Suppressor macrophage treated with lipopolysaccharide for 4 hours (primary cell): ENCODE results near the gene RGMB.
A peak's percentile ranks its signal among the peaks of the same experiment; 100 is the strongest.

Experiments used
- DNase-seq: peaks from one replicate; pipeline ENCODE4 v3.0.0-alpha.2; 2020

The RGMB gene

DNA sequence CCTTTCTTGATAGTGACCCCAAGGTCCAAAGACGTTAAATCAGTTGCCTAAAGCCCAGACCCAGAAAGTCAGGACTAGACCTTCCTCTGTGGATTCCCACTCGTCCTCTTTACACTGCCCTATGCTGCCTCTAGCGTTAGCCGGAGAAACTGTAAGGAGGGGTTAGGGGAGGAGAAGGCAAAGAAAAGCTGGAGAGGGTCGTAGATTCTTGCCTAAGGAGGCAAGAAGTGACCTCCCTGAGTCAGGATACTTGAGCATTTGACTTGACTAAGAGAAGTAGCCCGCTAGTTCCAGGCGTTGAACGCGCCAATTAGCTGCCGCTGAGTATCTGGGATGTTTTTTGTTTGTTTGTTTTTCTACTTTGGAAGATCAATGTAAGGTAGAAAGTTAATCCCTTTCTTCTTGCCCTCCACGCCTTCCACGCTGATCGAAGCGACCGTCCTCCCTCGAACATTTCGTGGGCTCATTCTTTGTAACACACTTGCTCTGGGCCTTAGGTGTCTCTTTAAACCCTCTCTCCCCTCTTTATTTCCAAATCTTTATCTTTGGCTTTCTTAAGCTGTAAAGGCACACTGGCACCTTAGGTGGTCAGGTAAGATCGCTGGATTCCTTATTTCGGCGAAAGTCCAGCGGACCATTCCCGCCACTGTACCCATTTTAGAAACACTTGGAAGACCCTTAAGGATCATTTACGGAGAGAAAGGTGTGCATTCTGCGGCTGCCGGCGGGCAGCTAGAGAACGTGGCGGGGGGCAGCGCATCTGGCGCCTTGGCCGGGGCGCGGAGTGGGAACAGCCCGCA lies 5.1 kb upstream of the RGMB start:
- DNase-seq = peak; percentile 52

DNA sequence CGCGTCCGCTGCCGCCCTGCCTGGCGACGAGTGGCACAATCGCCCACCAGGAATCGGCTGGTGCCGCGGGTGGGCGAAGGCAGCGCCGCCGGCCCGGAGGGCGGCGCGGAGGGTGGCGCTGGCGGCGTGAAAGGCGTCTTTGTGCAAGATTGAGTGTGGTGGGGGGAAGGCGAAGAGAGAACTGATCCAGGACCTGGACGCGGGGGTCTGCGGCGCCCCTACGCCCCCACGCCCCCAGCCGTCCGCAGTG lies 4.6 kb upstream of the RGMB start:
- no peak for DNase-seq

DNA sequence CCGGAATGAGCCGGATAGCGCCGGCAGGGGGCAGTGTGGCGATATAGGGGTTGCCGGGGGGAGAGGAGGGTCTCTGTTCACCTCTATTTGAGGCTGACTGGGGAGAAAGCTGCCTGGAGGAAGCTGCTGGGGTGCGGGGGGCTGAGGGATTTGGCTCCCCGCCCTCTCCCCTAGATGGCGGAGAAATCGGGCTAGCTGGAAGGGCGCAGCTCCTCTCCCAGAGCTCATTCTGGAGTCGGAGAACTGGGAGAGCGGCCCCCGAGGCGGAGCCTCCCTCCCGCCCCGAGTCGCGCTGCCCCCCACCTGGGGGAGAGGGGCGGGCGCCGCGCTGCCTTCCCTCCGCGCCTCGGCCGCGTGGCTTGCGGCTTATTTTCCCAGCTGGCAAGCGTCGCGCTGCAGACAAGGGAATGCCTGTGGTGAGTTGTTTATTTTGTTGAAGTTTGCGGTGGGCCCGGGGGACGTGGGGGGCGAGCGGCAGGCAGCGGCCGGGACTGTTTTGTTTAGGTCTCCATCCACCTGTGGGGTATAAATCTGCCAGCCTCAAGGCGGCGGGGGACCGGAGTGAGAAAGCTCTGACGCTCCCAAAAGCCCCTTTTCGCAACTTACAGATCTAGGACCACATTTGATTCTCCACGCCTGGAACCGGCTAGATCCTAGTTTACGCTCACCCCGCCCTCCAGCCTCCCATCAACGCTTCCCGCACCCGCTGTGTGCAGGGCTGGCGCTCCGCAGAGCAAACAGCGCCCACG lies 4.1 kb upstream of the RGMB start:
- peak; percentile 11 for DNase-seq

DNA sequence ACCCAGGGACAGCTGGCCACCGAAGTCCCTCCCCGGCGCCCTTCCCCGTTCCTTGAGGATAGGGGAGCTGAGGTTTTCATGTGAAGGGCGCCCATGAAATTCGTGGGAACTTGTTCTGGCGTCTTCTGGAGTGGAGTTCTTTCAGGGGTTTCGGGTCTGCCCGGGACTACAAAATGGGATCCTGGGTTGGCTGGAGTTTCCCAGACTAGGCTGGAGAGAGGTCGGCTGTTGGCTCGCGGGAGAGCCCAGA lies 3.6 kb upstream of the RGMB start:
- peak; percentile 8 for DNase-seq

DNA sequence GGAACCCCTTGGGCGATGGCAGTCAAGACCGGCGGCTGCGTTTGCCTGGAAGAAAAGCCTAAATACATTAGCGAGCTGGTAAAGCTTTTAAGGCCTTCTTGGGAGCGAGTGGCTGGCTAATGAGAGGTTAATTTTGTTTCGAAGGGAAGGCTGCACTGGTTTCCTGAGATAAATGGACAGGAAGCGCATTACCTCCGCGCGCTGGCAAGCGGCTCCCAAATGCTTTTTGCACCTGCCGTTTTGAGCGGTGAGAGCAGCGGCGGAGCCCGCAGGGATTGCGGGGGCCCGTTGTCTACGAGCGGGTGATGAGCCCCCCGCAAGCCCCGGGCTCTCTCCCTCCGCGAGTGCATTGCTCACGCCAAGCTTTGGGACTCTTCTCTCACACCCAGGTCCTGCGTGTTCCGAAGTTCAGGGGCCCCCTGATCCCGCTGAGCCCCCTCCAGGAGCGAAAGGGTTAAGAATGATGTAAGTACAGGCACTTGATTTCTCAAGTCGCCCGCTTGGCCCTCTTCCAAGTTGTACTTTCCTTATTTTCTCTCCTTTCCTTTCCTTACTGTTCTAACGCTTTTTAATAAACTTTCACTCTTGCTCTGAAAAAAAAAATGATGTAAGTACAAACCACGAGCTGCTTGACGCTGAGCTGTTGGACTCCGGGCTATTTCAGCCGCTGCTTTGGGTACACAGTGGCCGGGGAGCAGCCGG lies 3.1 kb upstream of the RGMB start:
- DNase-seq = peak; percentile 83

DNA sequence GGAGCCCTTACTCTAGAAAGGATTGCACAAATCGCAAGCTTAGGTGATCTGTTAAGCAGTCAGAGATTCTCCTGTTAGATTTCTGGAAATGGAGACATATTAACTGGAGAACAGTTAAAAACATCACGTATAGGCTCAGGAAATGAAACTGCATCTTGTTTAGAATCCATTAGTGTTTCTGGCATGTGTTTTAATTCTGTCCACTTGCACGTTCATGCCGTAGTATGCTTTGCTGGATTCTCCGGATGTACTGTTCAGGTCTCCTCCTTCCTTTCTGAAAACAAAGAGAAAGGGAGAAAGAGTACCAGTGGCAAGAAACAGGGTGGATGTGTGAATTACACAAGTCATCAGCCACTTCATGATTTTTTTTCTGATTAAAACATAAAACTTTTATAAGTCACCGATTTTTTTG lies 2.5 kb upstream of the RGMB start:
- DNase-seq = no peak

DNA sequence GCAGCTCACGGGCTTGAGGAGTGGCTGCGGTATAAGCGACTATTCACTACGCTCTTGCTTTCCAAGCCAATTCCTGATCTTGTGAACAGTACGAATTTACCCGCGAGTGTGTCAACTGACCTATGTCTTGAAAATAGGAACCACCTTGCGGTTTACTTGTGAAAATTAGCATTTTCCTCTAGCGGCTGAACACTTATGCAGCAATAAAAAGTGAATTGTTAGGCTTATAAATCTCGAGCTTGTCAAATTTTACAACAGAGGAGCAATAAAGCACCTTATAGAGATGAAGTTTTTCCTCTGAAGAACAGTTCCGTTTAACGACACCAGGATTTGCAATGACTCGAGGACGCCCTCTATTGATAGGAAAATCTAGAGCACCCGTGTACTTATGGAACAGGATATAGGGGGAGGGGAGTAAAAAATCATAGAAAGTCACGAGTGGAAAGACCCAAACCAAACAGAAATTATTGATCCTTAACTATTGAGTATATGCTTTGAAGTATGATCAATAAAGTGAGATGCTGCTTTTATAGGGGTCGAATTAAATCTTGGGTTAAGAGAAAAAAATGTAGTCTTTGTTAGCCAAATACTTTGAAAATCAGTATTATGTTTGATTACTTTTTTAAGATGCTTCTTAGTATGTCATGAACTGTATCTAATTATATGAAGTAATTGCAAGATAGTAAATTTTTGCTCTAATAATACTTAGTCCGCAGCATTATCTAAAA lies 1.9 kb upstream of the RGMB start:
- DNase-seq = peak; percentile 86

DNA sequence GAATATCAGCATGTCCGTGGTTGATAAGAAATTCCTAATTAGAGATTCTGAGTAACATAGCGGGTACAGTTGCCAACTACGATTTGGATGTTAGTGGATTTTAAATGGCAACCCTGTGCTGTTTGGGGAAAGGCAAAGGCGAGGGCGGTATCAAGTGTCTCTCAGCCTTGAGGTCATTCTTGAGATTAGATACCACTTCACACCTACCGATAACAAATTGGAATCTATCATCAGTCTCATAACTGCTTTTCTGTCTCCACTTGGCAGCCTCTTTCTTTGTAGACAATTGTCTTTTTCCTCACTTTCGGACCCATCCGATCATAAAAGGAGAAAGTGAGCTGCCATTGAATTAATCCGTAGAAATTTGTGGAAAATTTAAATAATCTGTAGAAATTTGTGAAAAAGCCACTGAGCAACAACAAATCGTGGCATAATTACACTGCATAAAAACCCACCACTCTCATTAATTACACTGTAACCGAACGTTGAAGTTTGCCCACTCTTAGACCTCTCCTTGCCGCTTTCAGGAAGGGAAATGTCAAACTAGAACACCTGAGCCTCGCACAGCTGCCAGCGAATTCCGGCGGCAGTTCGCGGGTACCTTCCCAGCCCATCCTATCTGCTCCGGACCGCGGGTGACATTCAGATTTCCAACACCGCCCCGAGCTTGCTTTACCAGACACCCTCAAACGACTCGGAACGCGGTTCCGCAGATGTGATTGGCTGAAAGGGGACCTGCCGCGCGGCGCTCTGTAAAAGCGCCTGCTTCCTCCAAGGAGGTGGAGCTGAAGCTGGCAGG lies 849 bp upstream of the RGMB start:
- DNase-seq = no peak

DNA sequence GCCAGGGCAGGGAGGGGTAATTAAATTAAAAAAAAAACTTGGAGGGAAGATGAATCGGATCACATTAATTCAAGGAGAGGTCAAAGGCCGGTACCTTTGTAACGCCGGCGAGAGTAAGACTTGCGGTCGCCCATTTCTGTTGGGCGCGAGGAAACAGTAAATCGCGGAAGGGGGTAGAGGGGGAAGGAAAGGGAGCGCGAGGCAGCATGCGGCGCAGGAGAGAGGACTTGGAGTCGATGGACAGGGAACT lies 324 bp upstream of the RGMB start:
- no peak for DNase-seq

DNA sequence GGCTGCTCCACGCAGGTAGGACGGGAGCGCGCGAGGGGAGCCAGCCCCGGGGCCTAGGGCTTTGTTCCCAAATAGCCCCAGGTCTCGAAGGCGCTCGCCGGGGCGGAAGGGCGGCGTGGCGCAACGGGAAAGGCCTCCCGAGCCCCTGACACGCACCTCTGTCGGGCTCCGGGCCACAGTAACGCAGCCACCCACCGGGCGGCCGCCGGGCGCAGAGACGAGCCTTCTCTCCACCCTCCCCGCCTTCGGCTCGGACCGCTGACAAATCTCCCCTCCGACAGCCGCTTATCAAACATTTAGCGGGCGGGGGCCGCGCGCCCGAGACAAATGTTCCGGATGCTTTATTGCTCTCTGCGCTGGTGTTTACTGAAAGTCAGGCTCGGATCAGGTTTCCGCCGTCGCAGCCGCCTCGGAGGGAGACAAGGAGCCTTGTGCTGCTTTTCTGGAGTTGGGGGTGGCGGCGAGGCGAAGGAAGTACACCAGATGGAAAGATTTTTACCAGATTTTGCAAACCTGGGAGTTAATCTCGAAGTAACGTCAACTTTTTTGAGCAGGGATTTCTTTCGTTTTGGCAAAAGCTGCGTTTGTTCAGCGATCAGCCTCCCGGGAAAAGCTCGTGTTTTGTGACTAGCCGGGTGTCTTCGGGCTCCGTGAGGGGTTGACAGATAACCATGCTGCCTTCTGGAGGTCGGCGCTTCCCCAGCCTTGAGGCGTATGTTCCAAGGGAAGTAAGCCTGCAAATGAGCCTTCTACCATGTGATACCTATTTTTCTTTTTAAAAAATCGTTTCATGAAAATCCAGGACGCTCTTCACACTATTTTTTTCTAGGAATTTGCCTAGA lies 950 bp downstream of the RGMB start:
- DNase-seq = peak; percentile 15

DNA sequence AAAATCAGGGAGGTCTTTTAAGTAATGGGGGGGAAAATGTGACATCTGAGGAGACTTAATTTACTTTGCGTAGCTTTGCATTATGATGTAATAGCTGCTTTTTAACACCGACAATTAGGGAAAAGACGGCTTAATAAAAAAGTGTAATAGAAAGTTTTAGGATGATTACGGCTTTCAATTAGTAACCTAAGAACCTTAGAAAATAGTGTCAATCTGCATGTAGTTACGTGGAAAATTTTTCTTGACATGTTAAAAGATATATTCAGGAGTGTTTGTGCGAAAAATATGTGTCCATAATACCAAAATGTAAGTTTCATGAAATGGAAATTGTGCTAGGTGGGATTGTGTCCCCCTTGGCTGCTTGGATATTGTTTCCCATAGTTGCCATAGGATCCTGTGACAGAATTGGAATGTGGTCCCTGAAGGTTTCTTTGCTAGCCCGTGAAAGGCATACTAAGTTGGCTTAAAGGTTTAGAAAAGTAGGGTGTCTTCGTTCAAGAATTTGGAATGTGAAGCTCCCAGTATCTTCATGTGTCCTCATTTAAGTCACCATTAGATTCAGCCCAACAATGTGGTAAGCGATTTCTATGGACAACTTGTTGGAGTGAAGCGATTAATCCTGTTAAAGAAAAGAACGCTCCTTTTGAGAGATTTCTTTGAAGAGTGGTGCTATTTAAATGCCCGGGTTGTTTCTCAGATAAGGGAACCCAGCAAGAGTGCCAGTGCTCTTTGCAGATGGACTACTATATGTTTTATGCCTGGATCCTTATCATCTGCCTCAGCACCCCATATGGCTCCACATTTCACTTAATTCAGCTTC lies 2.0 kb downstream of the RGMB start:
- DNase-seq = no peak

DNA sequence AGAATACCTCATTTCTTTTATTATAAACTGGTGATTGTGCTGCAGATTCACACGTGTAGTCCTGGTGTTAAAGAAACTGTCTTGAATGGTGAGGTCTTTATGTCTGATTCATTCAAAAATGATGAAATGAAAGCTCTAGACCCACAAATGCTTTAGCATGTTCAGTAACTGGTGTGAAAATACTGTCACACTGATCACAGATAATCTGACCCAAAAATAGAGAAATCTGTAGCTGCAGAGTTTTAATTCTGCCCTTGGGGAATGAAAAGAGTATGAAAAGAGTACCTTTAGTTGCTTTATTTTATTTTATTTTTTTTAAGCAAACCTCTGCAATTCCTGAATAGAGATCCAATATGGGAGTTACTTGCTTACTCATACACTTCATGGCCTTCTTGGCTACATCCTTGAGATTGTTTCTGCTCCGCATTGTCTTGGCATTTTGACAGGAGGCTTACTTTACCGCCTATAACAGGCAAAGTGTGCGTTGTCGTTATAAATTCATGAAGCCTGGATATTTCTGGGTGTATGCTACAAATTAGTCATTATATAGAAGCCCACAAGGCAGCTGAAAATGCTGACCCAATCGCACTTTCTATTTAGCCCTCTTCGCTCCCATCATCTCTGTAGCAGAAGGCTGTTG lies 2.7 kb downstream of the RGMB start:
- DNase-seq = no peak

DNA sequence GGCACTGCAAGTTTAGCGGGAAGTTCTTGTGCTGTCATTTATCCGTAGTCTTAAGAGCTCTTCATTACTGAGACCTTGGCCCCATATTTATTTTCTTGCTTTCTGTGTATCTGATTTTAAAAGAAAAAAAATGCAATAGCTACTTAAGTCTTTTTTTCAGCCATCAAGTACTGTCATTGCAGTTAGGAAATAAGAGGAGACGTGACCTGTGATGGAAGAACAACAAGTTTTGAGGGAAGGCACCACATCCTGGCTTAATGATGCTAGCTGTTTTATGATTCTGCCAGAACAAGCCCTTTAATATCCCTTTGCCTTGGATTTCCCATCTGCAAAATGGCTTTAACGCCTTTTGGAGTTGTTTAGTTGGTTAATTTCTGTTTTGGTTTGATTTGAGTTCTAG lies 3.8 kb downstream of the RGMB start:
- no peak for DNase-seq

DNA sequence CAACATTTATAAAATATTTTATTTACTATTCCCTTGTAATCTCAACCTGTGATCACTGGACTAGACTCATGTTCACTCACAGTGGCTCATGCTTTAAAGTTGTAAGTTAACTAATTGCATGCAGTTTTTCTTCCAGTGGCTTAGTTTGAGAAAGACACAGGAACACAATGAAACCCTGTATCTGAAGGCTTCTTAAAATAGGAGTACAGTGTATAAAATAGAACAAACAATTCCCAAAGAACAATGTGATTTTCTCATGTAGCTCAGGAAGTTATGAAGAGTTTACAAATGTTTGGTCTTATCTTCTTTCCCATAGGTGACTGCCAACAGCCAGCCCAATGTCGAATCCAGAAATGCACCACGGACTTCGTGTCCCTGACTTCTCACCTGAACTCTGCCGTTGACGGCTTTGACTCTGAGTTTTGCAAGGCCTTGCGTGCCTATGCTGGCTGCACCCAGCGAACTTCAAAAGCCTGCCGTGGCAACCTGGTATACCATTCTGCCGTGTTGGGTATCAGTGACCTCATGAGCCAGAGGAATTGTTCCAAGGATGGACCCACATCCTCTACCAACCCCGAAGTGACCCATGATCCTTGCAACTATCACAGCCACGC lies 5.9 kb downstream of the RGMB start:
- DNase-seq = no peak

DNA sequence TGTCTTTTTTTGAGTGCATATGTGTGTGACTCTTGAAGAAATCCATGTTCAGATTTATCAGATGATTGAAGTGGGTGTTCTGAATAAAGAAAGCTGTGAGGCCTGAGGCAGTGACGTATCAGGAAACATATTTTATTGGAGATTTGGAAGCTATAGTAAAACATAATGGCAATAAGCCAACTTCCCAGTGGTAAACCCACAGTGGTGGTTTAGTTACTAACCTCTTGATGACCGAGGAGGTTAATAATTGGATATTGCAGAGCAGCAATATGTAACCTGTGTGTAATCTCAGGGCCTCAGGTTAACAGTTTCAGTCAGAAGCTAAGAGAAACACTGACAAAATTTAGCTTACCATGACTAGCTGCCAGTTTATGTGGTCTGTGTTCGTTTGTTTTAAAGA lies 6.9 kb downstream of the RGMB start:
- DNase-seq = no peak

DNA sequence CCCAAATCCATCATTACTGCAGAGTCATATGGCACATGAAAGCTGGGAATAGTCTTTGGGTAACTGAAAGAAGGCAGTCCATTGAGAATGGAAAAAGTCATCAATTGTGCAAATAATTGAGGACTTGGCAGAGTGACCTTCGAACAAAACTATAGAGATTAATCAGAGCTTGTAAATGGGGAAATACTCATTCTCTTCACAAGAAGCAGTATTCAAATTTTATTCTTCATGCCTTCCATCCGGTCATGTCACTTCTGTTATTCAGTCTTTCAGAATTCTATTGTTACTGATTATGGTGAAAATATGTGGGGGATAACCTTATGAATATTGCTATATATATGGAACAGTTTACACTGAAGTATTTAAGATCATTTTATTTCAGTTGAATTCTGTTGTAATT lies 8.1 kb downstream of the RGMB start:
- no peak for DNase-seq

DNA sequence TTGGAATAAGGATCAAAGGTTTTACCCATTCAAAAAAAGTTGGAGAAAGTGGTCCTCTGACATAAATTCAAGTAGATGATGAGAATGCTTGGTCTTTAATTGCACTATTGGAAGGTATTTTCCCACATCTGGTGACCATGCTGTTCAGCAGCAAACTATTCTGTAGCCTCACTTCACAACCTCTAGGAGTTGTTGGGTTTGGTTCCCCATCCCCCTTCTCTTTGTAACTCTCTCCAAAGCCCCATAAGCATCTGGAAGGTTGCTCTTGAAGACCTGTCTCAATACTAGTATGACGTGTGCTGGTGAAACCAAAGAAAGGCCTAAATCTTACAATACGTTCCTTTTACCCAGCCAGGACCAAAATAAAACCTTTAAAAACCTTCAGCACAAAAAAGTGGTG lies 8.5 kb downstream of the RGMB start:
- DNase-seq = no peak

DNA sequence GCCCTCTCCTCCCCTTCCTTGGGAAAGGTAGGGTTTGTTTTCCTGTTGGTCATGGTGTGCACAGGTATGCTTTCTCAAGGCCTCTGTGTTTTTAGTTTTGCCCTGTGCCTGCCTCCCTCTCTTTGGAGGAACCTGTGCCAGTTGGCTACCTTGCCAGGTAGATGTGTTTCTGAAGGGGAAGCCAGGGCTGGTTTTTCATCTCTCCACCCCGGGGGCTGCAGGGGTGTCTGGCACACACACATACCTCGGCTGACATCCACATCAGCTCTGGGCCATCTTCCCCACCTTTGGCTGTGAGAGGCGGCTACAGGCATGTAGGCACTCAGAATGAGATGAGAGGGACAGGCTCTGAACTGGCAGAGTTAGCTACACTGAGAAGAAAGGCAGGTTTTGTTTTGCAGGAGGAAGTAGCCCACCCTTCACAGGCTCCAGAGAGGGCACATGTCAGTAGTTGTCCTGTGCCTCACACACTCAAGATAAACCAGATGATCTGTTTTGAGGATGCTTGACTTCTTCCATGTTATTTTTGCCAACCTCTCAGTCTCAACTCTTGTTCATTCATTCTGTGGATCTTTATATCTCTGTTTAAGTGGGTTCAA lies 9.7 kb downstream of the RGMB start:
- DNase-seq = no peak

DNA sequence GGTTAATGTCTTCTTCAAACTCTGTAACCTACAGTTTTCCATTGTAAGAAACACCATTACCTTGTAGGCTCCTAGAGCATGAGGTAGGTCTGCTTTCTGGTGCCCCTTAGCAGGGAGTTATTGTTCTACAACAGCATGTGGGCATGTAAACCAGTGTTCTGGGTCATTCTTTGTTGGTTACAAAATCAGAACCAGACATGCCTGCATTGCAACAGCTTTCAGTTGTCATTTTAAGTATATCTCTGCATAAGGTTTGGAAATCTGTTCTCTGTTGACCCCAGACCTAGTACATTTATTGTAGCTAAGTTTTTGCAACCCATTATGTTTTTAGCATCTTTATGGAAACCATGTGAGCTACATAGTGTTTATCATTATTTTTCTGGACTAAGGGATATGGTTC lies 10.9 kb downstream of the RGMB start:
- no peak for DNase-seq

DNA sequence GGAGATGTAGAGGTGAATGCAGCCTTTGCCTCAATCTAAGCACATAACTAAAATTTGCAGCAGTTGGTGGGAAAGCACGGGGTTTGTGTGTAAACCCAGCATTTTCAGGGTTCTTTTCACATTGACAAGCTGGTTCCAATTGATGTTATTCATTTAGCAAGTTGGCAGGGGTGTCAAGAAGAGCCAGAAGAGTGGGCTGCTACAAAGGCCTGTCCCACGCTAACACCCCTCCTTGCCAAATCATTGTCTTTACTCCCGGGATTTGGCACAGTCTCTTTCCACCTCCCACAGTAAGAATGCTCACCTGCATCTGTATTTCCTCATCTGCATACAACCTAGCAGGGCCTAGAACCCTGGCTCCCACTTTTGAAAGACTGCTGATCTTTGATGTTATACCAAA lies 11.8 kb downstream of the RGMB start:
- DNase-seq = no peak
